Heart left ventricle (tissue), 13 donors: Measurements from ENCODE around the gene ZSCAN16.

ENCODE experiments used
- POLR2A ChIP-seq, 2 donors: fragments of 450-650 bp; IDR thresholded peaks; one replicate each; pipeline ENCODE4 v1.6.1; 2017; ENCODE audit warnings: antibody characterized with exemption in 2 of 2, mild to moderate bottlenecking in 2 of 2, moderate library complexity in 2 of 2
- TF ChIP-seq, protein P1 (sequence below), 12 donors: fragments of 200-600 bp; sonication (generic) in 4 of 12; IDR thresholded peaks; one replicate each; pipeline versions ENCODE4 v1.5.0 to v1.8.0; 2018 to 2022; ENCODE audit warnings: antibody characterized with exemption in 12 of 12, mild to moderate bottlenecking in 5 of 12
- donor health status: ischemic (EF 13 %, LVEDD 7.1; RV severe dilation, severe dysfunction).
- donor health status: DM: no; HTN: yes; CAD: no.
- donor health status: DM: no; HTN: no; CAD: no.
- donor health status: ischemic (EF 25% LVEDD 6.9; RV normal size, moderate dysfunction).
- donor health status: ischemic (EF 25% LVEDD 5.7; RV mildly dilated, moderate dysfunction).
- donor health status: ischemic (EF 35%, LVEDD 5.7; RV mildly dilated, moderate dysfunction).
- donor health status: nonischemic (EF 11% LVEDD 7.7; RV severe dilation, severe dysfunction).
- donor health status: DM: yes; HTN: yes; CAD: no.
- donor health status: PGD.
- donor health status: ischemic (EF 29% LVEDD 5.4; RV normal size, mild dysfunction).
- donor health status: nonischemic (EF 23%, LVEDD 6.1; RV moderate dilation, normal function).

DNA sequence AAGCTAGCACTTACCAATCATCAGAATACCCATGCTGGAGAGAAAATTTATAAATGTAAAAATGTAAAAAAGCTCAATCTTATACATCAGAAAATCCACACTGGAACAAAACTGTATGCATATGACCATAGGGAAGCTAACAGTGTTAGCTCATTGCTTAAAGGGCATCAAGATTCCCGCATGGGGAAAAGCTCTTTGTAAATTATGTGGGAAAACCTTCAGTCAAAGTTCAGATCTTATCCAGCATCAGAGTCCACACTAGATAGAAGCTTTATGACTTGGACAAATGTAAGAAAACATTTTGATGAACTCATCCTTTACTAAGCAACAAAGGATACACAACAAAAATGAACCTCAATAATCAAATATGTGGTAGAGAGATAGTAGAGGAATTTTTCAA, 52.0 kb downstream of the ZSCAN16 start:
- TF ChIP-seq, protein P1, sequence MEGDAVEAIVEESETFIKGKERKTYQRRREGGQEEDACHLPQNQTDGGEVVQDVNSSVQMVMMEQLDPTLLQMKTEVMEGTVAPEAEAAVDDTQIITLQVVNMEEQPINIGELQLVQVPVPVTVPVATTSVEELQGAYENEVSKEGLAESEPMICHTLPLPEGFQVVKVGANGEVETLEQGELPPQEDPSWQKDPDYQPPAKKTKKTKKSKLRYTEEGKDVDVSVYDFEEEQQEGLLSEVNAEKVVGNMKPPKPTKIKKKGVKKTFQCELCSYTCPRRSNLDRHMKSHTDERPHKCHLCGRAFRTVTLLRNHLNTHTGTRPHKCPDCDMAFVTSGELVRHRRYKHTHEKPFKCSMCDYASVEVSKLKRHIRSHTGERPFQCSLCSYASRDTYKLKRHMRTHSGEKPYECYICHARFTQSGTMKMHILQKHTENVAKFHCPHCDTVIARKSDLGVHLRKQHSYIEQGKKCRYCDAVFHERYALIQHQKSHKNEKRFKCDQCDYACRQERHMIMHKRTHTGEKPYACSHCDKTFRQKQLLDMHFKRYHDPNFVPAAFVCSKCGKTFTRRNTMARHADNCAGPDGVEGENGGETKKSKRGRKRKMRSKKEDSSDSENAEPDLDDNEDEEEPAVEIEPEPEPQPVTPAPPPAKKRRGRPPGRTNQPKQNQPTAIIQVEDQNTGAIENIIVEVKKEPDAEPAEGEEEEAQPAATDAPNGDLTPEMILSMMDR (IDR thresholded peaks at IDR 0.05): no peak
- TF ChIP-seq POLR2A (IDR thresholded peaks at IDR 0.05): no peak
